Natural killer cell treated with Interleukin-12 subunit alpha and Interleukin-12 subunit beta and Interleukin-15 and Interleukin-18, amount 100 ng/mL, for 72 hours (primary cell): ENCODE measurements around the gene EFHC2. TPM values are rescaled to one million over a fixed set of nuclear protein-coding genes. Genes with fewer than 3 reads are reported as not detected.

Source experiments
- ATAC-seq, 2 donors: fragments of 150-1000 bp; cut with Tn5 transposase in 1 of 2; sonication (Bioruptor Pico), chemical (Tn5 transposase) in 1 of 2; 2 replicates each; pipeline ENCODE4 v1.10.0; 2021
- DNase-seq: peaks from one replicate; pipeline ENCODE4 v3.0.0; 2022; ENCODE audit warnings: low spot score
- H3K27ac Mint-ChIP-seq, 2 donors: 1 replicate in 1 of 2; 2 replicates in 1 of 2; pipeline ENCODE4 v1.8.0; 2022; ENCODE audit warnings: mixed read lengths in 2 of 2, mild to moderate bottlenecking in 1 of 2, moderate library complexity in 1 of 2
- H3K27me3 Mint-ChIP-seq, 2 donors: 1 replicate in 1 of 2; 2 replicates in 1 of 2; pipeline ENCODE4 v1.8.0; 2022; ENCODE audit warnings: mixed read lengths in 2 of 2
- H3K36me3 Mint-ChIP-seq: one replicate; pipeline ENCODE4 v1.8.0; 2022; ENCODE audit warnings: mixed read lengths
- H3K4me1 Mint-ChIP-seq, 2 donors: 1 replicate in 1 of 2; 2 replicates in 1 of 2; pipeline ENCODE4 v1.8.0; 2022; ENCODE audit warnings: low read depth in 2 of 2, mixed read lengths in 2 of 2, mild to moderate bottlenecking in 1 of 2
- H3K4me3 Mint-ChIP-seq: one replicate; pipeline ENCODE4 v1.8.0; 2022; ENCODE audit warnings: mixed read lengths
- H3K9me3 Mint-ChIP-seq: 2 replicates; pipeline ENCODE4 v1.8.0; 2022; ENCODE audit warnings: mixed read lengths
- total RNA-seq, 2 donors: library from RNA; stranded (reverse); gene quantifications; one replicate each; pipeline ENCODE4 v1.2.3, GENCODE V29; 2022

Gene EFHC2
- total RNA-seq, 2 donors from 2014 or later, result 0.55 to 0.73 TPM

- Mint-ChIP-seq H3K4me1 (peaks cover 22 to 24% of the 10 kb centered on the region in 2 donors), H3K27me3 (peaks cover 0 to 6% of the 10 kb centered on the region in 2 donors), H3K9me3 (peaks cover 3% of the 10 kb centered on the region), H3K4me3 (no peak overlapping the region), H3K27ac (no peak overlapping the region), H3K36me3 (no peaks in the 10 kb centered on the region)
- DNase-seq, result no peak
- ATAC-seq, result no peak
Measured at GRCh38 chrX:44317181-44317580, 26.3 kb downstream of the EFHC2 start.

GRCh38 chrX:44314808-44315207 lies 28.7 kb downstream of the EFHC2 start:
- peaks cover 3% of the 10 kb centered on the region for H3K9me3 Mint-ChIP-seq
- H3K4me3 Mint-ChIP-seq, result peak overlapping the region; percentile 38
- no peaks in the 10 kb centered on the region for H3K36me3 Mint-ChIP-seq
- no peak for DNase-seq
- no peak for ATAC-seq
- H3K4me1 Mint-ChIP-seq, result peaks cover 22 to 24% of the 10 kb centered on the region in 2 donors
- H3K27me3 Mint-ChIP-seq, result peaks cover 0 to 3% of the 10 kb centered on the region in 2 donors
- H3K27ac Mint-ChIP-seq, result peak overlapping the region; percentile 49 to 67

GRCh38 chrX:44314259-44314734 lies 29.2 kb downstream of the EFHC2 start:
- H3K4me3 Mint-ChIP-seq, result peak overlapping the region; percentile 38
- H3K4me1 Mint-ChIP-seq, result peaks cover 22 to 24% of the 10 kb centered on the region in 2 donors
- H3K9me3 Mint-ChIP-seq, result peaks cover 3% of the 10 kb centered on the region
- peaks cover 0 to 3% of the 10 kb centered on the region in 2 donors for H3K27me3 Mint-ChIP-seq
- H3K27ac Mint-ChIP-seq, result peak overlapping the region; percentile 49 to 67
- H3K36me3 Mint-ChIP-seq, result no peaks in the 10 kb centered on the region
- peak; percentile 62 to 76 for ATAC-seq
- no peak for DNase-seq

GRCh38 chrX:44312421-44312820 lies 31.1 kb downstream of the EFHC2 start:
- Mint-ChIP-seq H3K27me3 (peaks cover 0 to 3% of the 10 kb centered on the region in 2 donors), H3K4me1 (peaks cover 22 to 24% of the 10 kb centered on the region in 2 donors), H3K36me3 (no peaks in the 10 kb centered on the region), H3K27ac (no peak overlapping the region), H3K9me3 (peaks cover 3% of the 10 kb centered on the region), H3K4me3 (no peak overlapping the region)
- no peak for ATAC-seq
- DNase-seq, result no peak

GRCh38 chrX:44310227-44310626 lies 33.2 kb downstream of the EFHC2 start:
- Mint-ChIP-seq H3K9me3 (no peaks in the 10 kb centered on the region), H3K27me3 (peaks cover 0 to 2% of the 10 kb centered on the region in 2 donors), H3K4me1 (peaks cover 10% of the 10 kb centered on the region in 2 donors), H3K36me3 (no peaks in the 10 kb centered on the region), H3K4me3 (peak overlapping the region; percentile 34), H3K27ac (no peak overlapping the region)
- ATAC-seq, result no peak
- no peak for DNase-seq

GRCh38 chrX:44308869-44309268 lies 34.6 kb downstream of the EFHC2 start:
- H3K27ac Mint-ChIP-seq, result no peak overlapping the region
- H3K36me3 Mint-ChIP-seq, result no peaks in the 10 kb centered on the region
- H3K27me3 Mint-ChIP-seq, result peaks cover 0 to 2% of the 10 kb centered on the region in 2 donors
- no peak for DNase-seq
- H3K9me3 Mint-ChIP-seq, result no peaks in the 10 kb centered on the region
- peaks cover 0 to 3% of the 10 kb centered on the region in 2 donors for H3K4me1 Mint-ChIP-seq
- no peak overlapping the region for H3K4me3 Mint-ChIP-seq
- ATAC-seq, result no peak

GRCh38 chrX:44306356-44306755 lies 37.1 kb downstream of the EFHC2 start:
- Mint-ChIP-seq H3K27ac (no peak overlapping the region), H3K36me3 (no peaks in the 10 kb centered on the region)
- ATAC-seq, result no peak

GRCh38 chrX:44305921-44306320 lies 37.6 kb downstream of the EFHC2 start:
- ATAC-seq (no peak), DNase-seq (no peak)
- Mint-ChIP-seq H3K4me3 (no peak overlapping the region), H3K36me3 (no peaks in the 10 kb centered on the region), H3K27ac (no peak overlapping the region), H3K9me3 (no peaks in the 10 kb centered on the region), H3K4me1 (no peaks in the 10 kb centered on the region), H3K27me3 (peaks cover 0 to 2% of the 10 kb centered on the region in 2 donors)

More at GRCh38 chrX:44306356-44306755, 37.1 kb downstream of the EFHC2 start:
- DNase-seq, result no peak
- H3K9me3 Mint-ChIP-seq, result no peaks in the 10 kb centered on the region
- H3K27me3 Mint-ChIP-seq, result peaks cover 0 to 2% of the 10 kb centered on the region in 2 donors
- no peak overlapping the region for H3K4me3 Mint-ChIP-seq
- H3K4me1 Mint-ChIP-seq, result no peaks in the 10 kb centered on the region

GRCh38 chrX:44303119-44303518 lies 40.4 kb downstream of the EFHC2 start:
- ATAC-seq (no peak), DNase-seq (no peak)
- no peak overlapping the region for H3K4me3 Mint-ChIP-seq
- H3K36me3 Mint-ChIP-seq, result no peaks in the 10 kb centered on the region
- no peaks in the 10 kb centered on the region for H3K9me3 Mint-ChIP-seq
- H3K4me1 Mint-ChIP-seq, result peaks cover 0 to 4% of the 10 kb centered on the region in 2 donors
- peaks cover 0 to 2% of the 10 kb centered on the region in 2 donors for H3K27me3 Mint-ChIP-seq
- H3K27ac Mint-ChIP-seq, result no peak overlapping the region

- ATAC-seq, result no peak
- Mint-ChIP-seq H3K36me3 (no peaks in the 10 kb centered on the region), H3K27ac (no peak overlapping the region), H3K4me3 (no peak overlapping the region), H3K9me3 (no peaks in the 10 kb centered on the region), H3K4me1 (peaks cover 0 to 4% of the 10 kb centered on the region in 2 donors), H3K27me3 (peaks cover 0 to 14% of the 10 kb centered on the region in 2 donors)
- DNase-seq, result no peak
Measured at GRCh38 chrX:44299177-44299576, 44.3 kb downstream of the EFHC2 start.

- H3K9me3 Mint-ChIP-seq, result no peaks in the 10 kb centered on the region
- ATAC-seq, result no peak
- no peak for DNase-seq
- H3K27me3 Mint-ChIP-seq, result peaks cover 0 to 20% of the 10 kb centered on the region in 2 donors
- H3K36me3 Mint-ChIP-seq, result no peaks in the 10 kb centered on the region
- no peak overlapping the region for H3K27ac Mint-ChIP-seq
- no peak overlapping the region for H3K4me3 Mint-ChIP-seq
- H3K4me1 Mint-ChIP-seq, result peaks cover 0 to 3% of the 10 kb centered on the region in 2 donors
Measured at GRCh38 chrX:44291468-44292092, 51.9 kb downstream of the EFHC2 start.

- Mint-ChIP-seq H3K9me3 (no peaks in the 10 kb centered on the region), H3K27ac (no peak overlapping the region), H3K4me3 (no peak overlapping the region), H3K27me3 (peaks cover 0 to 18% of the 10 kb centered on the region in 2 donors), H3K4me1 (peaks cover 0 to 3% of the 10 kb centered on the region in 2 donors), H3K36me3 (no peaks in the 10 kb centered on the region)
- ATAC-seq (no peak), DNase-seq (no peak)
Measured at GRCh38 chrX:44290718-44291117, 52.8 kb downstream of the EFHC2 start.

GRCh38 chrX:44282753-44283152 lies 60.7 kb downstream of the EFHC2 start:
- H3K27ac Mint-ChIP-seq, result no peak overlapping the region

GRCh38 chrX:44280116-44280515 lies 63.4 kb downstream of the EFHC2 start:
- Mint-ChIP-seq H3K4me1 (peaks cover 2% of the 10 kb centered on the region in 2 donors), H3K9me3 (no peaks in the 10 kb centered on the region), H3K27ac (peak overlapping the region in 1 of 2 donors; percentile 22), H3K36me3 (no peaks in the 10 kb centered on the region), H3K27me3 (peaks cover 0 to 9% of the 10 kb centered on the region in 2 donors), H3K4me3 (no peak overlapping the region)
- ATAC-seq (no peak), DNase-seq (no peak)

More at GRCh38 chrX:44282753-44283152, 60.7 kb downstream of the EFHC2 start:
- DNase-seq, result no peak
- no peak overlapping the region for H3K4me3 Mint-ChIP-seq
- H3K4me1 Mint-ChIP-seq, result no peaks in the 10 kb centered on the region
- no peaks in the 10 kb centered on the region for H3K9me3 Mint-ChIP-seq
- H3K27me3 Mint-ChIP-seq, result peaks cover 0 to 8% of the 10 kb centered on the region in 2 donors
- ATAC-seq, result no peak
- H3K36me3 Mint-ChIP-seq, result no peaks in the 10 kb centered on the region
